Gastroesophageal sphincter (tissue), 4 donors: ENCODE results near the gene CDK8. TPM values are rescaled to one million over a fixed set of nuclear protein-coding genes. Genes with fewer than 3 reads are reported as not detected.
A peak's percentile ranks its signal among the peaks of the same experiment; 100 is the strongest.

Experiments used
- ATAC-seq: fragments of 150-250 bp; one replicate; pipeline ENCODE4 v1.9.1; 2016; ENCODE audit warnings: mild to moderate bottlenecking, moderate library complexity
- H3K27ac ChIP-seq, 4 donors: fragments of 200-600 bp; sonication (generic) in 3 of 4; 1 replicate in 3 of 4; 2 replicates in 1 of 4; pipeline ENCODE4 v1.5.1; 2016 to 2019
- H3K27me3 ChIP-seq: fragments of 200-600 bp; sonication (generic); one replicate; pipeline ENCODE4 v1.5.1; 2019
- H3K36me3 ChIP-seq, 2 donors: fragments of 200-600 bp; sonication (generic); one replicate each; pipeline ENCODE4 v1.5.1; 2019; ENCODE audit warnings: control low read depth in 1 of 2
- H3K4me1 ChIP-seq, 3 donors: fragments of 200-600 bp; sonication (generic); 1 replicate in 2 of 3; 2 replicates in 1 of 3; pipeline ENCODE4 v1.5.1; 2016 to 2019; ENCODE audit warnings: control low read depth in 2 of 3
- H3K4me3 ChIP-seq, 2 donors: fragments of 200-600 bp; sonication (generic); one replicate each; pipeline ENCODE4 v1.5.1; 2019; ENCODE audit warnings: mild to moderate bottlenecking in 1 of 2, moderate library complexity in 1 of 2
- H3K9me3 ChIP-seq, 3 donors: fragments of 200-600 bp; sonication (generic); one replicate each; pipeline ENCODE4 v1.5.1; 2017 to 2019; ENCODE audit warnings: control low read depth in 2 of 3
- EP300 ChIP-seq: sonication (generic); formaldehyde crosslinking; IDR thresholded peaks from one replicate; pipeline ENCODE4 v1.6.1; 2017; ENCODE audit warnings: antibody characterized with exemption, mild to moderate bottlenecking
- POLR2A ChIP-seq, 2 donors: fragments of 450-650 bp; IDR thresholded peaks; one replicate each; pipeline ENCODE4 v1.6.1; 2017; ENCODE audit warnings: antibody characterized with exemption in 2 of 2, mild to moderate bottlenecking in 2 of 2, moderate library complexity in 1 of 2
- POLR2AphosphoS5 ChIP-seq: sonication (generic); formaldehyde crosslinking; IDR thresholded peaks from one replicate; pipeline ENCODE4 v1.6.1; 2017; ENCODE audit warnings: antibody characterized with exemption
- WGBS, 2 donors: methylation state at CpG; one replicate each; pipeline ENCODE4 v1.1.5; 2018; ENCODE audit warnings: low coverage in 1 of 2; 5-methylcytosine and 5-hydroxymethylcytosine counted together
- total RNA-seq, 4 donors: library from RNA; depleted of rRNA; stranded (reverse); fragments of >200 nt; gene quantifications; one replicate each; pipeline ENCODE4 v1.1.0, GENCODE V29; 2016
- TF ChIP-seq, protein P1 (sequence below), 4 experiments: fragments of 200-600 bp in 2 of 4; fragments of 450-650 bp in 2 of 4; sonication (generic) in 1 of 4; IDR thresholded peaks; one replicate each; pipeline ENCODE4 v1.5.1; 2017 to 2019; ENCODE audit warnings: antibody characterized with exemption in 4 of 4, mild to moderate bottlenecking in 2 of 4, moderate library complexity in 2 of 4

Gene CDK8
- total RNA-seq, 4 donors from 2014 or later = 16.2 to 25.5 (median 23.3) TPM

DNA sequence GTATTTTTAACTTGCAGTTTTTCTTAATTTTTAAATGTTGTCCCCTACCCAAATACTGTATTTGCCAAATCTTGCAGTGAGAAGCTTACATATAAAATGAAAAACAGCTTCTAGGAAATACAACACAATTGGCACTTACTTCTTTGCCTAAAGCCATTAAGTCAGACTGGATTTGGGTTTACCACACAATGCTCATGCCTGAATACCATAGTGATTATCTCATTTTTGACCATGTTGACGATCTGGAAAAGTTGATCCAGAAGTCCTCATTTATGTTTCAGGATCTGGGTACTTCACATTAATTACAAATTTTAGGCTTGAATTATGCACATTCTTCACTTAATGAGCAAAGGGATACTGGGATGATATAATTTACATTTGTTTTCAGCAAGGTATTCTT is 34.2 kb upstream of the CDK8 start:
- Histone ChIP-seq H3K27ac (no peak overlapping the region), H3K4me1 (peaks cover 5 to 36% (median 8%) of the 10 kb centered on the region in 3 donors), H3K9me3 (no peaks in the 10 kb centered on the region), H3K4me3 (no peak overlapping the region), H3K27me3 (no peaks in the 10 kb centered on the region), H3K36me3 (peaks cover 22 to 51% of the 10 kb centered on the region in 2 donors)
- TF ChIP-seq POLR2AphosphoS5 (no peak), EP300 (no peak), POLR2A (IDR thresholded peaks at IDR 0.05) (no peak)
- TF ChIP-seq, protein P1, sequence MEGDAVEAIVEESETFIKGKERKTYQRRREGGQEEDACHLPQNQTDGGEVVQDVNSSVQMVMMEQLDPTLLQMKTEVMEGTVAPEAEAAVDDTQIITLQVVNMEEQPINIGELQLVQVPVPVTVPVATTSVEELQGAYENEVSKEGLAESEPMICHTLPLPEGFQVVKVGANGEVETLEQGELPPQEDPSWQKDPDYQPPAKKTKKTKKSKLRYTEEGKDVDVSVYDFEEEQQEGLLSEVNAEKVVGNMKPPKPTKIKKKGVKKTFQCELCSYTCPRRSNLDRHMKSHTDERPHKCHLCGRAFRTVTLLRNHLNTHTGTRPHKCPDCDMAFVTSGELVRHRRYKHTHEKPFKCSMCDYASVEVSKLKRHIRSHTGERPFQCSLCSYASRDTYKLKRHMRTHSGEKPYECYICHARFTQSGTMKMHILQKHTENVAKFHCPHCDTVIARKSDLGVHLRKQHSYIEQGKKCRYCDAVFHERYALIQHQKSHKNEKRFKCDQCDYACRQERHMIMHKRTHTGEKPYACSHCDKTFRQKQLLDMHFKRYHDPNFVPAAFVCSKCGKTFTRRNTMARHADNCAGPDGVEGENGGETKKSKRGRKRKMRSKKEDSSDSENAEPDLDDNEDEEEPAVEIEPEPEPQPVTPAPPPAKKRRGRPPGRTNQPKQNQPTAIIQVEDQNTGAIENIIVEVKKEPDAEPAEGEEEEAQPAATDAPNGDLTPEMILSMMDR (IDR thresholded peaks at IDR 0.05) = no peak
- ATAC-seq = no peak
- 67 to 75% methylated on average over 1 of the region's 1 CpG for WGBS, 2 donors

DNA sequence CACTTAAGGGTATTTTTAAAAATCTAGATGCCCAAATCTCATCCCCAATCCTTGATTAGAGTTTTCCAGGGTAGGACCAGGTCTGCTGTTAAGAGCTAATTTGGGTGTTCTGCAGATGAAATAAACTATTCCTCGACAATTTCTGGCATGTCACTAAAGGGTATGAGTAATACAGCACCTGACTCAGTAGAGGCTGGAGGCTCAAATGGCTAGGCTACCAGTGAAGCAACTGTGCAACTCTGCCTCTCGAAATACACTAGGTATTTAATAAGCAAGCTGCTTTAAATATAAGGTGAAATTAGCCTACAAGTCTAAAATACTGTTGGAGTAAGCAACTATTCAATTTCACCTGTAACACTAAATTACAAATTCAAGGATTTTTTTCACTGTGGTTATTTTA is 33.4 kb upstream of the CDK8 start:
- Histone ChIP-seq H3K27me3 (no peaks in the 10 kb centered on the region), H3K4me3 (peak overlapping the region in 1 of 2 donors; percentile 86), H3K36me3 (peaks cover 16 to 43% of the 10 kb centered on the region in 2 donors), H3K27ac (no peak overlapping the region), H3K4me1 (peaks cover 5 to 36% (median 8%) of the 10 kb centered on the region in 3 donors), H3K9me3 (no peaks in the 10 kb centered on the region)
- 46 to 68% methylated on average over 2 of the region's 2 CpGs for WGBS, 2 donors
- TF ChIP-seq POLR2AphosphoS5 (no peak), POLR2A (IDR thresholded peaks at IDR 0.05) (no peak), EP300 (no peak)
- TF ChIP-seq, protein P1 (IDR thresholded peaks at IDR 0.05) = no peak
- no peak for ATAC-seq

DNA sequence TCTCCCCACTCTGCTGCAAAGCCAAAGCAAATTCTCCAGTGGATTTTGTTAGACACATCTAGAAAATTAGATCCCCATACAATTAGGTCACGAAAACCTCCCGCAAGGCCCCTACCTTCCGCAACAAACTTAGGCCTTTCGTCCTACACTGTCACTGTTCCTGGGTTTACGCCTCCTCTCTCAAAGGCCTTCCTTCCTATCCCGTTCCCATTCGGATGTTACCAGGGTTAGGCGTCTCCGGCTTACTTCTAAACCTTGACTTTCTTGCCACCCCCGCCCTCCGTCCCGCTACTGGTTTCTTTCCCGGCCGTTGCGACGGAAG is 32.6 kb upstream of the CDK8 start:
- H3K36me3 ChIP-seq = peaks cover 16 to 35% of the 10 kb centered on the region in 2 donors
- peak; percentile 64 for ATAC-seq

DNA sequence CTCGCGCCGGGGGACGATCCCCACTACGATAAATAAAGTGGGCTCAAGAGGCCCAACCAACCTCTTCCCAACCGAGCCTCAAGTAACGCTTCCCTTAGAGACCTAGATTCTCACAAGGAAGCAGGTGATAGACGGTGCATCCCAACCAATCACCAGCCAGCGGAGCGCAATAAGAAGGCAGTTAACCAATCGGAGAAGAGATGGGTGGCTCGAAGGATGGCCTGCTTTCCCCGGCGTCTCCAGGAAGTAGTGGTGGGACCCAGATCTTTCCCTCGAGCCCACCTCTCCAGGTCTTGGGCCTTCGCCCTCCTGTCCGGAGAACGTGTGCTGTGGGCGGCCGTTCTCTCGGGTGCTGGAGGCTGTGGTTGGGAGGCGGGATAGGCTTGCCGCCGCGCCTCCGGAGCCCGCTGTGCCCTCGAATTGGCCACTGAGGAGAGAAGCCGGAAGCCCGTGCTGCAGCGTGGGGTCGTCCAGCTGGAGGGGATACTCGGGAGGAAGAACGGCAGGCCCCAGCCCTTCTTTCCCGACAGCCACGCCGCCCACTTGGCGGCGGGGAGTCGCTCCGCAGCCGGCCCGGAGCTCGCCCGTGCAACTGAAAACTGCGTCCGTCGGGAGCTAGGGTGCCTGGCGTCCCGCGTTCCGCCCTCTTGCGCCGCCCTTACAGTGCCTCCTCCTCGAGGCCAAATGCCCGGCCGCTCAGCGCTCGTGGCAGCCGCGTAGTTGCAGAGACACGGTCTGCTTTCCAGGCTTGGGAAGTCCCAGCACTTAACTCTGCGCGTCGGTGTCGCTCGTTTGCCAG is 32.0 kb upstream of the CDK8 start, which contains the start of gene RNF6:
TSS of gene RNF6 (minus strand) at position 594 of the 799 bp plus-strand sequence. CDS start 2,665 bp downstream, outside the sequence.
- peaks cover 5 to 36% (median 8%) of the 10 kb centered on the region in 3 donors for H3K4me1 ChIP-seq
- H3K27ac ChIP-seq = peak within 1 kb of the TSS; percentile 95 to 98 (median 98)
- no peaks in the 10 kb centered on the region for H3K27me3 ChIP-seq
- peak within 1 kb of the TSS; percentile 86 to 99 for H3K4me3 ChIP-seq
- H3K9me3 ChIP-seq = no peaks in the 10 kb centered on the region
- WGBS, 2 donors = 0% methylated on average over 1 to 13 of the region's 67 CpGs
- ATAC-seq = peak; percentile 99
- peaks cover 16 to 29% of the 10 kb centered on the region in 2 donors for H3K36me3 ChIP-seq
- TF ChIP-seq POLR2A (IDR thresholded peaks at IDR 0.05) (peak; percentile 48 to 65), POLR2AphosphoS5 (peak; percentile 76), EP300 (no peak)
- TF ChIP-seq, protein P1 (IDR thresholded peaks at IDR 0.05) = peak in 1 of 4 experiments; percentile 40

More for the DNA sequence above, 32.6 kb upstream of the CDK8 start:
- Histone ChIP-seq H3K4me3 (peak overlapping the region; percentile 86 to 99), H3K4me1 (peaks cover 5 to 36% (median 8%) of the 10 kb centered on the region in 3 donors), H3K27ac (peak overlapping the region; percentile 95 to 98 (median 98)), H3K27me3 (no peaks in the 10 kb centered on the region), H3K9me3 (no peaks in the 10 kb centered on the region)
- TF ChIP-seq, protein P1 (IDR thresholded peaks at IDR 0.05) = no peak
- TF ChIP-seq POLR2A (IDR thresholded peaks at IDR 0.05) (no peak), POLR2AphosphoS5 (no peak), EP300 (no peak)
- 0 to 1% methylated on average over 7 to 13 of the region's 16 CpGs for WGBS, 2 donors
